Heart right ventricle (tissue), 16 donors: ENCODE measurements around the gene STRADA. TPM values are rescaled to one million over a fixed set of nuclear protein-coding genes. Genes with fewer than 3 reads are reported as not detected.

Source experiments
- ATAC-seq, 8 donors: fragments of 200-7000 bp; cut with Tn5 transposase; one replicate each; pipeline ENCODE4 v1.9.1; 2020; ENCODE audit warnings: mild to moderate bottlenecking in 8 of 8, moderate library complexity in 8 of 8, moderate number of reproducible peaks in 1 of 8
- DNase-seq, 2 donors: peaks; one replicate each; pipeline ENCODE4 v3.0.0-alpha.2; 2020
- H3K27ac ChIP-seq, 10 donors: fragments of 200-600 bp; sonication (generic) in 2 of 10; one replicate each; pipeline versions ENCODE4 v1.5.0 to v1.8.0; 2020 to 2022; ENCODE audit warnings: mild to moderate bottlenecking in 3 of 10
- H3K27me3 ChIP-seq, 7 donors: fragments of 200-600 bp; one replicate each; pipeline ENCODE4 v1.8.0; 2021 to 2022; ENCODE audit warnings: mild to moderate bottlenecking in 2 of 7
- H3K36me3 ChIP-seq, 9 donors: fragments of 200-600 bp; sonication (generic) in 1 of 9; one replicate each; pipeline versions ENCODE4 v1.5.0 to v1.8.0; 2020 to 2022; ENCODE audit warnings: mild to moderate bottlenecking in 2 of 9
- H3K4me1 ChIP-seq, 9 donors: fragments of 200-600 bp; sonication (generic) in 1 of 9; one replicate each; pipeline versions ENCODE4 v1.5.0 to v1.8.0; 2020 to 2022; ENCODE audit warnings: mild to moderate bottlenecking in 4 of 9
- H3K4me3 ChIP-seq, 10 donors: fragments of 200-600 bp; sonication (generic) in 2 of 10; one replicate each; pipeline versions ENCODE4 v1.5.0 to v1.8.0; 2020 to 2022; ENCODE audit warnings: mild to moderate bottlenecking in 7 of 10, moderate library complexity in 2 of 10
- H3K9me3 ChIP-seq, 11 donors: fragments of 200-600 bp in 10 of 11; sonication (generic) in 2 of 11; one replicate each; pipeline versions ENCODE4 v1.5.0 to v1.8.0; 2013 to 2022; ENCODE audit warnings: mild to moderate bottlenecking in 2 of 11, control low read depth in 1 of 11, moderate library complexity in 1 of 11
- WGBS, 2 donors: extraction: QIAGEN DNeasy Blood & Tissue Kit; methylation state at CpG; one replicate each; pipeline ENCODE4 v1.1.7; 2013; ENCODE audit warnings: inconsistent platforms in 1 of 2; 5-methylcytosine and 5-hydroxymethylcytosine counted together
- intact Hi-C, 10 donors: fragments of 100-400 bp; cut with DNase I; formaldehyde crosslinking; loops; one replicate each; pipeline versions ENCODE4 v1.11.1 to v1.14.2; 2022
- polyA plus RNA-seq, 2 donors: library from polyadenylated mRNA; stranded (reverse); fragments of 200-250 nt; gene quantifications; one replicate each; pipeline ENCODE4 v1.2.3, GENCODE V29; 2013
- total RNA-seq, 10 donors: library from RNA; stranded (reverse); fragmentation: NEBNext Ultra II Directional in 3 of 10; extraction: Animal tissue kit (Norgen Biotek cat#: 25700) in 3 of 10; gene quantifications; one replicate each; pipeline versions ENCODE4 v1.2.1 to v1.2.4, GENCODE V29; 2021 to 2023
- TF ChIP-seq, protein P1 (sequence below), 9 donors: fragments of 200-600 bp; sonication (generic) in 2 of 9; IDR thresholded peaks; one replicate each; pipeline versions ENCODE4 v1.5.0 to v1.8.0; 2021 to 2022; ENCODE audit warnings: antibody characterized with exemption in 9 of 9, mild to moderate bottlenecking in 5 of 9, moderate library complexity in 1 of 9
- donor health status: Arrhythmogenic right ventricular cardiomyopathy.
- donor health status: ischemic (EF 13 %, LVEDD 7.1; RV severe dilation, severe dysfunction).
- donor health status: healthy with polysubstance abuse.
- donor health status: DM: no; HTN: yes; CAD: no.
- donor health status: DM: no; HTN: no; CAD: no.
- donor health status: ischemic (EF 25% LVEDD 6.9; RV normal size, moderate dysfunction).
- donor health status: ischemic (EF 25% LVEDD 5.7; RV mildly dilated, moderate dysfunction).
- donor health status: healthy.
- donor health status: DM: yes; HTN: yes; CAD: no.
- donor health status: Ischemic cardiomyopathy.
- donor health status: ischemic (EF 35%, LVEDD 5.7; RV mildly dilated, moderate dysfunction).
- donor health status: nonischemic (EF 11% LVEDD 7.7; RV severe dilation, severe dysfunction).
- donor health status: DM: yes; HTN: yes; CAD: no.
- donor health status: PGD.
- donor health status: ischemic (EF 29% LVEDD 5.4; RV normal size, mild dysfunction).
- donor health status: nonischemic (EF 23%, LVEDD 6.1; RV moderate dilation, normal function).

The STRADA gene
- total and polyA plus RNA-seq, 12 donors, result 12.2 to 30.0 (median 17.7) TPM

DNA sequence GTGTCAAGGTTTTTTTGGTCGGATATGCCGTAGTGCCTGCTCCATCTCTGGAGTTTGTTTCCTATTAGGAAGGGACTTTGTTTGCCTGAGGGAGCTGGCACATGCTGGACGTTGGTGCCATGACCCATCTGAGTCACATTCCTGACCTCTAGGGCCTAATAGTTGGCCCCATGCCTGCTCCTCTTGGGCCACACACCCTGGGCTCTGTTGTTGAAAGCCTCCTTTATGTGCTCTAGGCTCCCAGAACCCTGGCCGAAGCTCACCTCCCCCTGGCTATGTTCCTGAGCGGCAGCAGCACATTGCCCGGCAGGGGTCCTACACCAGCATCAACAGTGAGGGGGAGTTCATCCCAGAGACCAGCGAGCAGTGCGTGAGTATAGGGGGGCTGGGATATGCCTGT lies 60.1 kb downstream of the STRADA start:
- WGBS, 2 donors, result 75 to 77% methylated on average over 8 of the region's 8 CpGs
- TF ChIP-seq, protein P1, sequence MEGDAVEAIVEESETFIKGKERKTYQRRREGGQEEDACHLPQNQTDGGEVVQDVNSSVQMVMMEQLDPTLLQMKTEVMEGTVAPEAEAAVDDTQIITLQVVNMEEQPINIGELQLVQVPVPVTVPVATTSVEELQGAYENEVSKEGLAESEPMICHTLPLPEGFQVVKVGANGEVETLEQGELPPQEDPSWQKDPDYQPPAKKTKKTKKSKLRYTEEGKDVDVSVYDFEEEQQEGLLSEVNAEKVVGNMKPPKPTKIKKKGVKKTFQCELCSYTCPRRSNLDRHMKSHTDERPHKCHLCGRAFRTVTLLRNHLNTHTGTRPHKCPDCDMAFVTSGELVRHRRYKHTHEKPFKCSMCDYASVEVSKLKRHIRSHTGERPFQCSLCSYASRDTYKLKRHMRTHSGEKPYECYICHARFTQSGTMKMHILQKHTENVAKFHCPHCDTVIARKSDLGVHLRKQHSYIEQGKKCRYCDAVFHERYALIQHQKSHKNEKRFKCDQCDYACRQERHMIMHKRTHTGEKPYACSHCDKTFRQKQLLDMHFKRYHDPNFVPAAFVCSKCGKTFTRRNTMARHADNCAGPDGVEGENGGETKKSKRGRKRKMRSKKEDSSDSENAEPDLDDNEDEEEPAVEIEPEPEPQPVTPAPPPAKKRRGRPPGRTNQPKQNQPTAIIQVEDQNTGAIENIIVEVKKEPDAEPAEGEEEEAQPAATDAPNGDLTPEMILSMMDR (IDR thresholded peaks at IDR 0.05), result no peak
- H3K4me3 ChIP-seq, result no peak overlapping the region
- intact Hi-C loops, result no loop called here
- no peaks in the 10 kb centered on the region for H3K9me3 ChIP-seq
- H3K36me3 ChIP-seq, result peaks cover 0 to 100% (median 37%) of the 10 kb centered on the region in 9 donors
- DNase-seq, result no peak
- no peaks in the 10 kb centered on the region for H3K27me3 ChIP-seq
- peak in 2 of 8 donors; percentile 8 to 22 for ATAC-seq
- H3K27ac ChIP-seq, result peak overlapping the region in 1 of 10 donors; percentile 15
- peaks cover 0 to 47% (median 34%) of the 10 kb centered on the region in 9 donors for H3K4me1 ChIP-seq

DNA sequence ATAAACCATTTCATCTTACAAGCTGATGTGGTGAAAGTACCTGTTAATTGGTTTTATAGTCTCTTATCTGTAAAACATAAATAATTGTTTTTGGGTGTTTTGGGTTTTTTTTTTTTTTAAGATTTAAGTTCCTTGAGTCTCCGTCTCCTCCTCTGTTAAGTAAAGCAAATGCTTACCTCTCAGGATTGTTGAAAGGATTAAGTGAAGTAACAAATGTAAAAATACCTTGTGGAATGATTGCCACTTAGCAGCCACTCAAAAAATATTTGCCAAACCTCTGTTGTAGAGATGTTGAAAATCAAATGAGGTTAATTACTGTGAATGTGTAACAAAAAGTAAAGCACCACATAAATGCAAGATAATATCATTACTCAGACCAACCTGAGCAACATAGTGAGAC lies 60.9 kb downstream of the STRADA start:
- intact Hi-C loops, result no loop called here
- peaks cover 0 to 53% (median 42%) of the 10 kb centered on the region in 9 donors for H3K4me1 ChIP-seq

DNA sequence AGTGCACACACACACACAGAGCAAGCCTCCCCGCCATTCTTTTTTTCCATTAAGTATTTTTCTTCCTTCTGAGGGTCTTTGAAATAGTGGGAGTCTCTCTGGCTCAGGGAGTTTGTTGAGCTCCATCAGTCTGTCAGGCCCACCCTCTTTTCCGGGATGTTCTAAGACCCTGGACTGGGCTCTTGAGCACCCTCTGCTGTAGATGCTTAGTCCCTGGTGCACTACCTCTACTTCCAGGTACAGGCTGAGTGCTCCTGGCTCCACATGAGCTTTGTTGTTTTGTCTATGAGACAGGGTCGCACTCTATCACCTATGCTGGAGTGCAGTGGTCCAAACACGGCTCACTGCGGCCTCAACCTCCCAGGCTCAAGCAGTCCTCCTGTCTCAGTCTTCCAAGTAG lies 62.4 kb downstream of the STRADA start:
- TF ChIP-seq, protein P1 (IDR thresholded peaks at IDR 0.05), result no peak
- Histone ChIP-seq H3K4me3 (no peak overlapping the region), H3K9me3 (no peaks in the 10 kb centered on the region), H3K4me1 (peaks cover 4 to 61% (median 51%) of the 10 kb centered on the region in 9 donors), H3K27me3 (no peaks in the 10 kb centered on the region), H3K27ac (no peak overlapping the region), H3K36me3 (peaks cover 0 to 80% (median 25%) of the 10 kb centered on the region in 9 donors)
- intact Hi-C loops, result loop anchor here in 3 of 10 donors (5.0 to 10.0 kb wide), 2 partner anchors 54 to 57 kb away; partner anchors contain the start of gene MAP3K3 (in 3 of the 3)
- DNase-seq (no peak), ATAC-seq (no peak)
- WGBS, 2 donors, result 93 to 98% methylated on average over 5 of the region's 5 CpGs

More for the DNA sequence above, 60.9 kb downstream of the STRADA start:
- Histone ChIP-seq H3K9me3 (no peaks in the 10 kb centered on the region), H3K4me3 (no peak overlapping the region), H3K36me3 (peaks cover 0 to 92% (median 35%) of the 10 kb centered on the region in 9 donors), H3K27me3 (no peaks in the 10 kb centered on the region), H3K27ac (peak overlapping the region in 1 of 10 donors; percentile 15)
- 82 to 89% methylated on average over 1 of the region's 1 CpG for whole genome bisulfite sequencing, 2 donors
- DNase-seq, result no peak
- no peak for ATAC-seq
- TF ChIP-seq, protein P1 (IDR thresholded peaks at IDR 0.05), result no peak

DNA sequence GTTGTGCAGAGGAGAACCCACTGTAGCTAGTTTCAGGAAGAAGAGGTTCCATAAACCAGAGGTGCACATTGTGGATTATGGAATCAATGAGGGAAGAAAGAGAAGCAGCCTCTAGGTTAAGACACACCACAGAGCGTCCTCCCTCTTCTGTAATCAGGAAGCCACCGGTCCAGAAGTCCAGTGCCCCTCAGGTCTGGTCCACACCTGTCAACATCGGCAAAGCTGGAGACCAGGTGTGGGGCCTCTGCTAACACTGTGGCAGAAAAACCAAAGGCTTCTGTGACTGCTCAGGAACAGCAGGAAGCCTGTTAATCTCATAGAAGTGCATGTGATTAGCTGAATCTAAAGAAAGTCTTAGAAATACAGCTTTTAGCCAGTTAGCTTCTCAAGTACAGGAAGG lies 65.0 kb downstream of the STRADA start:
- Histone ChIP-seq H3K4me3 (peak overlapping the region in 1 of 10 donors; percentile 34), H3K27ac (peak overlapping the region in 9 of 10 donors; percentile 14 to 92 (median 85)), H3K4me1 (peaks cover 4 to 66% (median 57%) of the 10 kb centered on the region in 9 donors)

More for the DNA sequence above, 65.0 kb downstream of the STRADA start:
- DNase-seq, result no peak
- no peak for ATAC-seq
- intact Hi-C loops, result loop anchor here in 3 of 10 donors (5.0 to 10.0 kb wide), 2 partner anchors 52 to 54 kb away; partner anchors contain the start of gene MAP3K3 (in 3 of the 3)
- Histone ChIP-seq H3K27me3 (no peaks in the 10 kb centered on the region), H3K9me3 (no peaks in the 10 kb centered on the region), H3K36me3 (peaks cover 0 to 80% (median 21%) of the 10 kb centered on the region in 9 donors)
- 43 to 48% methylated on average over 3 of the region's 3 CpGs for WGBS, 2 donors
- TF ChIP-seq, protein P1 (IDR thresholded peaks at IDR 0.05), result no peak
